Kidney (tissue), 14 donors: ENCODE data around the gene HK2. TPM values are rescaled to one million over a fixed set of nuclear protein-coding genes. Genes with fewer than 3 reads are reported as not detected.

Experiments
- DNase-seq, 5 donors: peaks; one replicate each; pipeline ENCODE4 v3.0.0-alpha.2; 2013 to 2020
- FAIRE-seq: peaks from 2 replicates; lab custom pipeline; 2012; peaks lifted over from hg19 to GRCh38; lab: Jason Lieb, UNC
- H3K27ac ChIP-seq, 2 donors: one replicate each; pipeline ENCODE4 v1.7.0; 2013; ENCODE audit warnings: low read depth in 2 of 2, low read length in 2 of 2, inconsistent platforms in 1 of 2
- H3K27me3 ChIP-seq: one replicate; pipeline ENCODE4 v1.7.1; 2013; ENCODE audit warnings: low read length, inconsistent platforms; ENCODE audit not compliant: control insufficient read depth, insufficient read depth
- H3K36me3 ChIP-seq, 3 donors: one replicate each; pipeline versions ENCODE4 v1.7.0 to v1.7.1; 2013; ENCODE audit warnings: low read length in 3 of 3, control low read depth in 1 of 3, inconsistent platforms in 1 of 3; ENCODE audit not compliant: insufficient read depth in 3 of 3, control insufficient read depth in 2 of 3
- H3K4me1 ChIP-seq, 3 donors: one replicate each; pipeline versions ENCODE4 v1.7.0 to v1.7.1; 2013; ENCODE audit warnings: low read length in 3 of 3, inconsistent platforms in 1 of 3, low read depth in 1 of 3; ENCODE audit not compliant: control insufficient read depth in 2 of 3, insufficient read depth in 2 of 3
- H3K4me3 ChIP-seq, 3 donors: one replicate each; pipeline versions ENCODE4 v1.7.0 to v1.8.1; 2013; ENCODE audit warnings: low read length in 3 of 3, control low read depth in 1 of 3, inconsistent platforms in 1 of 3
- H3K9ac ChIP-seq, 3 donors: one replicate each; pipeline versions ENCODE4 v1.7.0 to v1.7.1; 2013; ENCODE audit warnings: low read length in 3 of 3, control low read depth in 1 of 3, inconsistent platforms in 1 of 3
- H3K9me3 ChIP-seq, 3 donors: one replicate each; pipeline versions ENCODE4 v1.7.0 to v1.7.1; 2013; ENCODE audit warnings: low read length in 3 of 3, control low read depth in 1 of 3, inconsistent platforms in 1 of 3; ENCODE audit not compliant: control insufficient read depth in 2 of 3, insufficient read depth in 1 of 3
- intact Hi-C: fragments of 100-400 bp; cut with DNase I; formaldehyde crosslinking; loops from one replicate; pipeline ENCODE4 v1.11.1; 2022
- polyA plus RNA-seq: library from polyadenylated mRNA; stranded (reverse); fragments of 350-450 nt; fragmentation: Illumina TruSeq; extraction: RNeasy Lipid Tissue Mini Kit (QIAGEN cat#74804); gene quantifications from one replicate; pipeline ENCODE4 v1.2.3, GENCODE V29; 2014; ENCODE audit warnings: low read depth, low replicate concordance; ENCODE audit not compliant: insufficient read depth
- total RNA-seq: library from RNA; stranded (reverse); fragmentation: NEBNext Ultra II Directional; extraction: Animal tissue kit (Norgen Biotek cat#: 25700); gene quantifications from one replicate; pipeline ENCODE4 v1.2.1, GENCODE V29; 2021
- TF ChIP-seq, protein P1 (sequence below): IDR thresholded peaks from 3 replicates; pipeline ENCODE4 v1.5.1; 2012; ENCODE audit warnings: mild to moderate bottlenecking, moderate library complexity, borderline replicate concordance; ENCODE audit not compliant: insufficient read depth; ENCODE audit errors: extremely low read depth
- donor health status: control.
- donor health status: control.
- donor health status: control.
- donor health status: control.
- donor health status: control.
- donor health status: DM: yes; HTN: yes; CAD: no.
- donor health status: Normal renal cell carcinoma (clear cell type).

HK2 gene
- total and polyA plus RNA-seq, 2 donors from 2014 or later, result 0.47 to 8.6 TPM

DNA sequence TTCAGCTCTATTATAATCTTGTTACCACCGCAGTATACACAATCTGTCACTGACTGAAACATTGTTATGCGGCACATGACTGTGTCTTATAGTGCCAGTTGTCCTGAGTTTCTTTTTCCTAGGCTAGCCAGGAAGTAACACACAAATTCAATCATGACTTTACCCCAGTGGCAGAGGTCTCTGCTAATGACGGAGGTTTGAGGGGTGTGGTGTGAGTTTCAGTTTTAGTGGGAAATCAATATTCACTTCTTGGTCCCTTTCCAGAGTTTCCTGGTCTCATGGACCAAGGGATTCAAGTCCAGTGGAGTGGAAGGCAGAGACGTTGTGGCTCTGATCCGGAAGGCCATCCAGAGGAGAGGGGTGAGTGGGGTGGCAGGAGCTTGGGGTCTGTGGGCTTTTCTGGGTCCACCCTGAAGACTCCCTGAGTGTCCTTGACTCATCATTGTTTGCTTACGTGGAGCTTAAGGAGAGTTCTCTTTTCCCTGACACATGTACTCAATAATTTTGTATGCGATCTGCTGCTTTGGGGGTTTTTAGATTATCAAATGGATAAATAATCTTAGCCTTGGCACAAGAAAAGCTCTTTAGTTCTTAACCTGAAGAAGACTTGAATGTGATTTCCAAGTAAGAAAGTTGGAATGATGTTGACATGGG is 39.2 kb downstream of the HK2 start:
- FAIRE-seq (no peak), DNase-seq (no peak)
- Histone ChIP-seq H3K4me1 (no peaks in the 10 kb centered on the region), H3K36me3 (no peaks in the 10 kb centered on the region), H3K9ac (no peak overlapping the region), H3K4me3 (no peak overlapping the region), H3K27ac (no peak overlapping the region), H3K27me3 (no peaks in the 10 kb centered on the region), H3K9me3 (no peaks in the 10 kb centered on the region)
- intact Hi-C loops, result no loop called here
- TF ChIP-seq, protein P1, sequence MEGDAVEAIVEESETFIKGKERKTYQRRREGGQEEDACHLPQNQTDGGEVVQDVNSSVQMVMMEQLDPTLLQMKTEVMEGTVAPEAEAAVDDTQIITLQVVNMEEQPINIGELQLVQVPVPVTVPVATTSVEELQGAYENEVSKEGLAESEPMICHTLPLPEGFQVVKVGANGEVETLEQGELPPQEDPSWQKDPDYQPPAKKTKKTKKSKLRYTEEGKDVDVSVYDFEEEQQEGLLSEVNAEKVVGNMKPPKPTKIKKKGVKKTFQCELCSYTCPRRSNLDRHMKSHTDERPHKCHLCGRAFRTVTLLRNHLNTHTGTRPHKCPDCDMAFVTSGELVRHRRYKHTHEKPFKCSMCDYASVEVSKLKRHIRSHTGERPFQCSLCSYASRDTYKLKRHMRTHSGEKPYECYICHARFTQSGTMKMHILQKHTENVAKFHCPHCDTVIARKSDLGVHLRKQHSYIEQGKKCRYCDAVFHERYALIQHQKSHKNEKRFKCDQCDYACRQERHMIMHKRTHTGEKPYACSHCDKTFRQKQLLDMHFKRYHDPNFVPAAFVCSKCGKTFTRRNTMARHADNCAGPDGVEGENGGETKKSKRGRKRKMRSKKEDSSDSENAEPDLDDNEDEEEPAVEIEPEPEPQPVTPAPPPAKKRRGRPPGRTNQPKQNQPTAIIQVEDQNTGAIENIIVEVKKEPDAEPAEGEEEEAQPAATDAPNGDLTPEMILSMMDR, result no peak

DNA sequence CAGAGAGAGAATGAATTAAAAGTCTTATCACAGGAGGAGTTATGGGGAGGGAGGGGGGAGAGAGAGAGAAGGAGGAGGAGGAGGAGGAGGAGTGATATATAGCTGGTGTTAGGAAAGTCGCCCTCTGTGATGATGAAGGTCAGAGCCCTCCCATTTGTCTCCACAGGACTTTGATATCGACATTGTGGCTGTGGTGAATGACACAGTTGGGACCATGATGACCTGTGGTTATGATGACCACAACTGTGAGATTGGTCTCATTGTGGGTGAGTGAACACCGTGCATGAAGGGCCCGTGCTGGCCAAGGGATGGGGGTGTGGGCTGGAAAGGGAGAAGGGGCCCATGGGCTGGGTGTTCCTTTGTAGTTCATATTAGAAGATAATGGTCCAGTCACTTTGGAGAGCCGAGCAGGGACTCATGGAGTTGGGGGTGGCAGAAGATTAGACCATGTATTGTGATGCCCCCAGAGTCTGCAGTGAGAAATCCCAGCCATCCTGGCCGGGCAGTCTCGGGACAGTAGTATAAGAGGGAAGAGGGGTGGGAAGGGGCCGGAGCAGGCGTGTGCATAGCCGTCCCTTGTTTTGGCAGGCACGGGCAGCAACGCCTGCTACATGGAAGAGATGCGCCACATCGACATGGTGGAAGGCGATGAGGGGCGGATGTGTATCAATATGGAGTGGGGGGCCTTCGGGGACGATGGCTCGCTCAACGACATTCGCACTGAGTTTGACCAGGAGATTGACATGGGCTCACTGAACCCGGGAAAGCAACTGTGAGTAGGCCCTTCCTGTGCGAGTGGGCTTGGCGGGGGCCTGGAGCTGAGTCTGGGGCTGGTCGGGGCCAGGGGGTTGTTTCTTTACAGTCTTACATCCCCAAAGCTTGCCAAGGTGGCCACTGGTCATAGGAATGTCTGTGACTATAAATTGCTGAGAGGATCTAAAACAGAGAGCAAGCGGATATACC is 40.0 kb downstream of the HK2 start:
- intact Hi-C loops, result no loop called here
- DNase-seq (no peak), FAIRE-seq (no peak)
- Histone ChIP-seq H3K27me3 (no peaks in the 10 kb centered on the region), H3K9ac (no peak overlapping the region), H3K27ac (no peak overlapping the region), H3K4me3 (no peak overlapping the region), H3K9me3 (no peaks in the 10 kb centered on the region), H3K36me3 (no peaks in the 10 kb centered on the region), H3K4me1 (no peaks in the 10 kb centered on the region)
- TF ChIP-seq, protein P1, result no peak

DNA sequence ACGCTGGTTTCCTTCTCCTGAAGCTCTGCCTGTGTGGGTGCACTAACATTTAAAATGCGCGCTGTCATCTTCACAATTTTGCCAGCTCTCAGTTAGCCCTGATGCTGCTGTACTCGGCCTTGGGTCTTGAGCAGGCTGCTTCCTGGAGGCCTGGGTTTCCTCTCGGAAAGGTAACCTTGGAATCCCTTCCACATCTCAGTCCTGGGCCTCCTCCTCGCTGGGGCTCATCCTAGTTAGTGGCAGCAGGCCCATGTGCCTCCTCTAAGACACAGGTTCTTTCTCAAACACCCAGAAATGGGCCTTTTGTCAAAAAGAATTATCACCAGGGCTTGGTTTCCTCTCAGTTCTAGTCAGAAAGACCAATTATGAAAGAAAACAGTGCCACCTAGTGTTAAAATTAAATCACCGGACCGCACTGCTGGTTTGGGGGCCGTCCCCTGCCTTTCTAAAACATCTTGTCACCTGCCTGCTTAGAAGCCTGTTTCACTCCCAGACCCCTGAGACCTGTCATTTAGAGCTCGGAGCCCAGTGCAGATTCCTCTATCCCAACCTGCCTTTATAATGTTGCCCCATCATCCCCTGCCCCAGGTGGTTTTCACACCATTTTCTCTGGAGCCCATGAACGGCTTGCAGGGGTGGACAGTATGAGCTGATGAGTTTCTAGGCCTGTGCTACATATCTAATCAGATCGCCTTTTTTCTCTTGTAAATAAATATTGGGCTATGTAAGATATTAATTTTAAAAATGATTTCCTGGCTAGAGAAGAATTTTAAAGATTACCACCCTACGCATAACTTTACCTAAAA is 42.4 kb downstream of the HK2 start:
- no peak overlapping the region for H3K27ac ChIP-seq

More for the DNA sequence above, 42.4 kb downstream of the HK2 start:
- Histone ChIP-seq H3K9ac (no peak overlapping the region), H3K9me3 (no peaks in the 10 kb centered on the region), H3K36me3 (no peaks in the 10 kb centered on the region), H3K4me3 (no peak overlapping the region), H3K27me3 (no peaks in the 10 kb centered on the region), H3K4me1 (no peaks in the 10 kb centered on the region)
- DNase-seq (peak in 3 of 5 donors; percentile 41 to 76 (median 74)), FAIRE-seq (no peak)
- TF ChIP-seq, protein P1, result peak; percentile 67
- intact Hi-C loops, result loop anchor here (5.0 kb wide), 1 partner anchor 159 kb away; no protein-coding TSS in a partner anchor
